OCI-LY1 (cell line): ENCODE measurements around the gene SHC3.

Experiments
- EZH2 ChIP-seq: fragments of 200-600 bp; sonication (generic), shearing (Covaris generic); IDR thresholded peaks from 2 replicates; pipeline ENCODE4 v1.8.0; 2017; ENCODE audit warnings: borderline replicate concordance, mixed run types, mild to moderate bottlenecking, antibody characterized with exemption, low read length, moderate library complexity, mixed read lengths
- TF ChIP-seq, protein P1 (sequence below): fragments of 200-600 bp; sonication (generic), shearing (Covaris generic); IDR thresholded peaks from 2 replicates; pipeline ENCODE4 v1.5.1; 2017; ENCODE audit warnings: mild to moderate bottlenecking, antibody characterized with exemption, low read length, moderate library complexity, mixed read lengths

DNA sequence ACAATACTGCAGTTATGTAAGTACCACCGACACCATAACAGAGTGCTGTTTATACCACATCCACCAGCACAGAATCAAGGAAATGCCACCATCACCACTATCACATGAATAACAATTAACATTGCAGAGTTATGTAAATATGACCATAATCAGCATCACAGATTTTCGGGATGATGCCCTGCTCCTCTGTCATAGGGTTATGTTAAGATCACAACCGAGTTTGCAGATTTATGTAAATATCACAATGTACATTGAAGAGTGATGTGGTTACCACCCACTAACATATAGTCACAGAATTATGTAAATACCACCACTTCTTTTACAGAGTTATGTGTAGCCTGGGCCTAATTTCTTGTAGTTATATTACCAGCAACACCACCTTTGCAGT, 61.8 kb downstream of the SHC3 start:
- TF ChIP-seq, protein P1, sequence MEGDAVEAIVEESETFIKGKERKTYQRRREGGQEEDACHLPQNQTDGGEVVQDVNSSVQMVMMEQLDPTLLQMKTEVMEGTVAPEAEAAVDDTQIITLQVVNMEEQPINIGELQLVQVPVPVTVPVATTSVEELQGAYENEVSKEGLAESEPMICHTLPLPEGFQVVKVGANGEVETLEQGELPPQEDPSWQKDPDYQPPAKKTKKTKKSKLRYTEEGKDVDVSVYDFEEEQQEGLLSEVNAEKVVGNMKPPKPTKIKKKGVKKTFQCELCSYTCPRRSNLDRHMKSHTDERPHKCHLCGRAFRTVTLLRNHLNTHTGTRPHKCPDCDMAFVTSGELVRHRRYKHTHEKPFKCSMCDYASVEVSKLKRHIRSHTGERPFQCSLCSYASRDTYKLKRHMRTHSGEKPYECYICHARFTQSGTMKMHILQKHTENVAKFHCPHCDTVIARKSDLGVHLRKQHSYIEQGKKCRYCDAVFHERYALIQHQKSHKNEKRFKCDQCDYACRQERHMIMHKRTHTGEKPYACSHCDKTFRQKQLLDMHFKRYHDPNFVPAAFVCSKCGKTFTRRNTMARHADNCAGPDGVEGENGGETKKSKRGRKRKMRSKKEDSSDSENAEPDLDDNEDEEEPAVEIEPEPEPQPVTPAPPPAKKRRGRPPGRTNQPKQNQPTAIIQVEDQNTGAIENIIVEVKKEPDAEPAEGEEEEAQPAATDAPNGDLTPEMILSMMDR: no peak
- no peak for TF ChIP-seq EZH2
